Panc1 (cell line): ENCODE results near the gene CDKL4. TPM values are rescaled to one million over a fixed set of nuclear protein-coding genes. Genes with fewer than 3 reads are reported as not detected.
"Not testable (repeated sequence)": the region's sequence is repeated elsewhere in the genome, so short reads cannot be mapped to it uniquely, and the experiment has no call there.

ENCODE experiments used
- ATAC-seq: fragments of 200-7000 bp; cut with Tn5 transposase; 2 replicates; pipeline ENCODE4 v1.9.1; 2020; ENCODE audit warnings: mild to moderate bottlenecking, moderate library complexity
- BruUV-seq: library from RNA; stranded (reverse); fragments of 400-500 nt; replicated peaks from 2 replicates; lab custom pipeline; 2021; lab: Mats Ljungman, UMichigan
- CTCF ChIA-PET: fragments of 300-600 bp; sonication (Branson Sonifier 250); formaldehyde crosslinking; loops from one replicate; lab custom pipeline; 2022; ENCODE audit warnings: antibody characterized with exemption; lab: Charles Lee
- POLR2A ChIA-PET: fragments of 300-600 bp; sonication (Branson Sonifier 250); formaldehyde crosslinking; loops from one replicate; lab custom pipeline; 2022; ENCODE audit warnings: antibody characterized with exemption; lab: Charles Lee
- DNase-seq: peaks from one replicate; pipeline ENCODE4 v3.0.0-alpha.2; 2010; ENCODE audit warnings: low read depth, low spot score
- H3K27ac ChIP-seq: 2 replicates; pipeline ENCODE4 v1.5.1; 2011; ENCODE audit warnings: mild to moderate bottlenecking, low read length, inconsistent platforms
- H3K27me3 ChIP-seq: fragments of 200-500 bp; sonication (Bioruptor generic); 2 replicates; pipeline ENCODE4 v1.6.0; 2014; ENCODE audit warnings: low read length, inconsistent platforms; ENCODE audit not compliant: control insufficient read depth, insufficient read depth
- H3K36me3 ChIP-seq: fragments of 200-500 bp; sonication (Bioruptor generic); 2 replicates; pipeline ENCODE4 v1.5.1; 2014; ENCODE audit warnings: inconsistent platforms, mild to moderate bottlenecking, low read length, moderate library complexity; ENCODE audit not compliant: control insufficient read depth, insufficient read depth
- H3K4me1 ChIP-seq: 2 replicates; pipeline ENCODE4 v1.5.1; 2011; ENCODE audit warnings: inconsistent platforms, mild to moderate bottlenecking, low read length, moderate library complexity; ENCODE audit not compliant: control insufficient read depth, insufficient read depth
- H3K4me3 ChIP-seq, 2 experiments: 2 replicates each; pipeline ENCODE4 v1.5.1; 2011 to 2012; ENCODE audit warnings: low read depth in 2 of 2, low read length in 2 of 2, mild to moderate bottlenecking in 2 of 2, inconsistent platforms in 1 of 2, moderate library complexity in 1 of 2
- H3K9me3 ChIP-seq: fragments of 200-500 bp; sonication (Bioruptor generic); 2 replicates; pipeline ENCODE4 v1.5.1; 2014; ENCODE audit warnings: low read depth, mild to moderate bottlenecking, inconsistent platforms, low read length, moderate library complexity; ENCODE audit not compliant: control insufficient read depth, insufficient read depth
- POLR2AphosphoS5 ChIP-seq: IDR thresholded peaks from 2 replicates; pipeline ENCODE4 v1.6.1; 2012; ENCODE audit warnings: mild to moderate bottlenecking, low read depth, low read length, moderate library complexity
- SIN3A ChIP-seq: IDR thresholded peaks from 2 replicates; pipeline ENCODE4 v1.6.1; 2012; ENCODE audit warnings: low read depth, mild to moderate bottlenecking, low read length, moderate library complexity, borderline replicate concordance; ENCODE audit not compliant: insufficient read depth
- TCF7L2 ChIP-seq: IDR thresholded peaks from 2 replicates; pipeline ENCODE4 v1.6.1; 2011; ENCODE audit warnings: mild to moderate bottlenecking, low read depth, low read length, inconsistent platforms
- in situ Hi-C: cut with HindIII; loops from 2 replicates; pipeline ENCODE4 v1.10.0; 2016; ENCODE audit warnings: low sequenced_read_pairs, low pct_unique_long_range_greater_than_20kb
- intact Hi-C: fragments of 100-400 bp; cut with micrococcal nuclease; formaldehyde crosslinking; loops from one replicate; pipeline ENCODE4 v1.10.0; 2022; ENCODE audit not compliant: unreplicated experiment
- total RNA-seq: library from RNA; stranded (reverse); gene quantifications from one replicate; pipeline ENCODE4 v1.2.1, GENCODE V29; 2021; ENCODE audit not compliant: unreplicated experiment
- TF ChIP-seq, protein P1 (sequence below): fragments of 450-650 bp; IDR thresholded peaks from 2 replicates; pipeline ENCODE4 v1.5.1; 2017; ENCODE audit warnings: mild to moderate bottlenecking
- TF ChIP-seq, protein P2 (sequence below), 2 experiments: IDR thresholded peaks; 2 replicates each; pipeline ENCODE4 v1.6.1; 2011 to 2012; ENCODE audit warnings: low read depth in 2 of 2, control low read depth in 1 of 2, low read length in 1 of 2, mild to moderate bottlenecking in 1 of 2, moderate library complexity in 1 of 2; ENCODE audit not compliant: insufficient read depth in 1 of 2

The CDKL4 gene
- total RNA-seq, 1 experiment from 2014 or later: not detected

DNA sequence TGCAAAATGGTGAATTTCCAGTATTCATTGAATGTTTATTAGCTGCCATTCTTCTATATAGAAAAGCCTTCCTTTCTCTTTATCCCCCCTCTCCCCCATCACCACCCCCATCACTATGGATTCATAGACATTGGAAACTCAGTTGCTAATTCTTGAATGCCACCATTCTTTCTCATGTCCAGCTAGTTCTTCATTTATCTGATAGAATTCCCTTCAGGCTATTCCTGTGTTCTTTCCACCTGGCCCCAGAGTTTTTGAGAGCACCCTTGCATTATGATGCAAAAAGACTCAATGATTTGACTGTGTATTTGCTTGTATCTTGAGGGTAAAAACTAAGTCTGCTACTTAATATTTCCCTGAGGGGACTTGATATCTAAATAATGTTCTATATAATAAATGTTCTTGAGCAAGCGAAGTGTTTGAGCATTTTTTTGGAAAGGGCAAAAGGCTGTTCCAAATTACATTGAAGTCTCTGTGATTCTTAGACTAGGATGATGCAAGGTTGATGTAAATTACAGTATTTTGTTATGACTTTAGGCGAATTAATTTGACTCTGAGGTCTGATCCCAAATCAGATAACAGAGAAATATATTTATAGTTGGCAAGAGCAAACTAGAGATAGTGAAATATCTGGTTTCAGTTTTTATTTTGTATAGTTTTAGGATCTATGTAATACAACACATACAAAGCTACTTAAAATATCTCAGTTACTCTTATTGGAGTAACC lies 104.1 kb downstream of the CDKL4 start:
- H3K27me3 ChIP-seq: no peaks in the 10 kb centered on the region
- TF ChIP-seq, protein P1, sequence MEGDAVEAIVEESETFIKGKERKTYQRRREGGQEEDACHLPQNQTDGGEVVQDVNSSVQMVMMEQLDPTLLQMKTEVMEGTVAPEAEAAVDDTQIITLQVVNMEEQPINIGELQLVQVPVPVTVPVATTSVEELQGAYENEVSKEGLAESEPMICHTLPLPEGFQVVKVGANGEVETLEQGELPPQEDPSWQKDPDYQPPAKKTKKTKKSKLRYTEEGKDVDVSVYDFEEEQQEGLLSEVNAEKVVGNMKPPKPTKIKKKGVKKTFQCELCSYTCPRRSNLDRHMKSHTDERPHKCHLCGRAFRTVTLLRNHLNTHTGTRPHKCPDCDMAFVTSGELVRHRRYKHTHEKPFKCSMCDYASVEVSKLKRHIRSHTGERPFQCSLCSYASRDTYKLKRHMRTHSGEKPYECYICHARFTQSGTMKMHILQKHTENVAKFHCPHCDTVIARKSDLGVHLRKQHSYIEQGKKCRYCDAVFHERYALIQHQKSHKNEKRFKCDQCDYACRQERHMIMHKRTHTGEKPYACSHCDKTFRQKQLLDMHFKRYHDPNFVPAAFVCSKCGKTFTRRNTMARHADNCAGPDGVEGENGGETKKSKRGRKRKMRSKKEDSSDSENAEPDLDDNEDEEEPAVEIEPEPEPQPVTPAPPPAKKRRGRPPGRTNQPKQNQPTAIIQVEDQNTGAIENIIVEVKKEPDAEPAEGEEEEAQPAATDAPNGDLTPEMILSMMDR: no peak
- TF ChIP-seq TCF7L2 (no peak), POLR2AphosphoS5 (no peak), SIN3A (no peak)
- TF ChIP-seq, protein P2, sequence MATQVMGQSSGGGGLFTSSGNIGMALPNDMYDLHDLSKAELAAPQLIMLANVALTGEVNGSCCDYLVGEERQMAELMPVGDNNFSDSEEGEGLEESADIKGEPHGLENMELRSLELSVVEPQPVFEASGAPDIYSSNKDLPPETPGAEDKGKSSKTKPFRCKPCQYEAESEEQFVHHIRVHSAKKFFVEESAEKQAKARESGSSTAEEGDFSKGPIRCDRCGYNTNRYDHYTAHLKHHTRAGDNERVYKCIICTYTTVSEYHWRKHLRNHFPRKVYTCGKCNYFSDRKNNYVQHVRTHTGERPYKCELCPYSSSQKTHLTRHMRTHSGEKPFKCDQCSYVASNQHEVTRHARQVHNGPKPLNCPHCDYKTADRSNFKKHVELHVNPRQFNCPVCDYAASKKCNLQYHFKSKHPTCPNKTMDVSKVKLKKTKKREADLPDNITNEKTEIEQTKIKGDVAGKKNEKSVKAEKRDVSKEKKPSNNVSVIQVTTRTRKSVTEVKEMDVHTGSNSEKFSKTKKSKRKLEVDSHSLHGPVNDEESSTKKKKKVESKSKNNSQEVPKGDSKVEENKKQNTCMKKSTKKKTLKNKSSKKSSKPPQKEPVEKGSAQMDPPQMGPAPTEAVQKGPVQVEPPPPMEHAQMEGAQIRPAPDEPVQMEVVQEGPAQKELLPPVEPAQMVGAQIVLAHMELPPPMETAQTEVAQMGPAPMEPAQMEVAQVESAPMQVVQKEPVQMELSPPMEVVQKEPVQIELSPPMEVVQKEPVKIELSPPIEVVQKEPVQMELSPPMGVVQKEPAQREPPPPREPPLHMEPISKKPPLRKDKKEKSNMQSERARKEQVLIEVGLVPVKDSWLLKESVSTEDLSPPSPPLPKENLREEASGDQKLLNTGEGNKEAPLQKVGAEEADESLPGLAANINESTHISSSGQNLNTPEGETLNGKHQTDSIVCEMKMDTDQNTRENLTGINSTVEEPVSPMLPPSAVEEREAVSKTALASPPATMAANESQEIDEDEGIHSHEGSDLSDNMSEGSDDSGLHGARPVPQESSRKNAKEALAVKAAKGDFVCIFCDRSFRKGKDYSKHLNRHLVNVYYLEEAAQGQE (IDR thresholded peaks at IDR 0.05; ENCODE audit: insufficient read depth in 1 of 2, low read depth in 2 of 2, low read length in 1 of 2): no peak
- ChIA-PET CTCF (no interaction called here), POLR2A (no interaction called here)
- BruUV-seq: no TSS peak
- in situ Hi-C loops: no loop called here
- DNase-seq: no peak
- no peaks in the 10 kb centered on the region for H3K9me3 ChIP-seq
- no peaks in the 10 kb centered on the region for H3K36me3 ChIP-seq
- no peak for ATAC-seq
- no peak overlapping the region for H3K4me3 ChIP-seq
- intact Hi-C loops: no loop called here
- H3K4me1 ChIP-seq: no peaks in the 10 kb centered on the region
- H3K27ac ChIP-seq: no peak overlapping the region

DNA sequence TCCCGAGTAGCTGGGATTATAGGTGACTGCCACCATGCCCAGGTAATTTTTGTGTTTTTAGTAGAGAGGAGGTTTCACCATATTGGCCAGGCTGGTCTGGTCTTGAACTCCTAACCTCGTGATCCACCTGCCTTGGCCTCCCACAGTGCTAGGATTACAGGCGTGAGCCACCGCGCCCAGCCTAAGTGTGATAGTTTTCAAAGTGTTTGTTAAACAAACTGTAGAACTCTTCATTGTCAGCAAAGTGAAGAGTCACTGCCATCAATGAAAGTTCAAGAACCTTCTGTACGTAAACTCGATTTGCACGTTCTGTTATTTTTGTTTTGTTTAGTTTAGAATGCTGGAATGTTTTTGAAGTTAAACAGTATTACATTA lies 104.9 kb downstream of the CDKL4 start:
- no peaks in the 10 kb centered on the region for H3K27me3 ChIP-seq
- H3K27ac ChIP-seq: no peak overlapping the region
- ATAC-seq: no peak
- CTCF ChIA-PET: no interaction called here
- in situ Hi-C loops: no loop called here
- intact Hi-C loops: no loop called here
- POLR2A ChIA-PET: no interaction called here
- H3K4me3 ChIP-seq: no peak overlapping the region
- TF ChIP-seq POLR2AphosphoS5 (no peak), SIN3A (no peak), TCF7L2 (no peak)
- TF ChIP-seq, protein P2 (IDR thresholded peaks at IDR 0.05; ENCODE audit: insufficient read depth in 1 of 2, low read depth in 2 of 2, low read length in 1 of 2): no peak
- TF ChIP-seq, protein P1: no peak
- no peaks in the 10 kb centered on the region for H3K4me1 ChIP-seq
- H3K9me3 ChIP-seq: no peaks in the 10 kb centered on the region
- no peaks in the 10 kb centered on the region for H3K36me3 ChIP-seq
- BruUV-seq: no TSS peak
- no peak for DNase-seq

DNA sequence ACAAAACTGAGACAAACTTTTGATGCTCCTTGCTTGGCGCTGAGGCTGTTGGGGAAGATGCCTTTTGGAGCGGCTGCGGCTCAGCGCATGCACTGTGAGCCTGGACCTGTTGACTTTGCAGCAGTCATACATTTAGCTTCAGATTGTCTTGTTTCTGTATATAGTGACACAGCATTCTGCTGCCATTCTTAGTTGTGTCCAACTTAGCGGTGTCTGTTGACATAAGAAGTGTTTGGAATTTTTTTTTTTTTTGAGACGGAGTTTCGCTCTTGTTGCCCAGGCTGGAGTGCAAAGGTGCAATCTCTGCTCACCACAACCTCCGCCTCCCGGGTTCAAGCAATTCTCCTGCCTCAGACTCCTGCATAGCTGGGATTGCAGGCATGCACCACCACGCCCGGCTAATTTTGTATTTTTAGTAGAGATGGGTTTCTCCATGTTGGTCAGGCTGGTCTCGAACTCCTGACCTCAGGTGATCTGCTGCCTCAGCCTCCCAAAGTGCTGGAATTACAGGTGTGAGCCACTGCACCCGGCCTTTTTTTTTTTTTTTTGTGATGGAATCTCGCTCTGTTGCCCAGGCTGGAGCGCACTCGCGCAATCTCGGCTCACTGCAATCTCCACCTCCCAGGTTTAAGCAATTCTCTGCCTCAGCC lies 105.5 kb downstream of the CDKL4 start:
- in situ Hi-C loops, H3K9me3 ChIP-seq, BruUV-seq, H3K4me3 ChIP-seq, H3K27ac ChIP-seq, H3K27me3 ChIP-seq, CTCF ChIA-PET, DNase-seq, POLR2A ChIA-PET, H3K36me3 ChIP-seq, H3K4me1 ChIP-seq, intact Hi-C loops, ATAC-seq: not testable (repeated sequence)
